IPS DF 19.7 (cell line): ENCODE data around the gene ATP6AP2.
"Not testable (repeated sequence)": the region's sequence is repeated elsewhere in the genome, so short reads cannot be mapped to it uniquely, and the experiment has no call there.

Experiments used
- DNase-seq: peaks from one replicate; pipeline ENCODE4 v3.0.0-alpha.2; 2013; ENCODE audit warnings: low read depth, low spot score

ATP6AP2 gene

GRCh38 chrX:40575411-40575810 is 5.4 kb upstream of the ATP6AP2 start:
- DNase-seq, result not testable (repeated sequence)

- no peak for DNase-seq
These were observed 4.5 kb upstream of the ATP6AP2 start for GRCh38 chrX:40576291-40576690.

GRCh38 chrX:40578039-40578695 is 2.6 kb upstream of the ATP6AP2 start:
- DNase-seq, result no peak

DNA sequence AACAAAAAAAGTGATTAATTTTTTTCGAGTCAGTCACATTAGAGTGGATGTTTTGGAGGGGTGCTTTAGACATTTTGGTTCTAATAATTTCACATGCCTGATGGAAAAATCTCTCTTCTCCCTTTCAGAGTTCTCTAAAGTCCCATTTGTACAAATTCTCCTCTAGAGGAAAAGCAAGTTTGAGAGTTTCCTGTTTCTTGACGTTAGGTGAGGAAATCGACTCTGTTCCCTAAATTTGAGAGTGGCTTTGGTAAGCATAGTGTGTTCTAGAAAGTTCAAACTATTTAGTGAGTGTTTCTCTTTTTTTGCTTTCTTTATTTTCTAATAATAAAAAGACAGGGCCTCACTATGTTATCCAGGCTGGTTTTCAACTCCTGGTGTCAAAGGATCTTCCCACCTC is 1.6 kb upstream of the ATP6AP2 start:
- DNase-seq, result no peak

DNA sequence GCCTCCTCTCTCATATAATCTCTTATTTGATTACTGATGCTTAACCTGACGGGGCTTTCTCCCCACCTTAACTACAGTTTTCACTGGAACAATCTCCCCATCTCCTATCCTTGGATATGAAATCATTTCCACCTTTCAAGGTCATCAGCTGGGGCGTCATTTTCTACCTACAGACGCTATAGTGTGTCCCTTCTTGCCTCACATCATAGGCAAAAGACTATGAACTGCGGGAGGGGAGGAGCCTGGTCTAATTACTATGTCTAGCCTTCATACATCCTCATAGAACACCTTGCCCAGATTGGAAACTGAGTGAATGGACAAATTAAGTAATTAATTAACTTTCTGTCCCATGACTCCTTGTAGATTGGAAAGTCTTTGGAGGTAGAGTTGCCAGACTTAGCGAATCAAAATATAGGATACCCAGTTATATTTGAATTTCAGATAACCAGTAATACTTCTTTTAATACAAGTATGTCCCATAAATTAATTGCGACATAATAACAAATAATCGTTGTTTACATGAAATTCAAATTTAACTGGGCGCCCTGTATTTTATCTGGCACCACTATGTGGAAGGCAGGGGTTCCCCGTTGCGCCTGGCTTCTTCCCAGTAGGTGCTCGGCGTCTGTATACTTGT is 752 bp upstream of the ATP6AP2 start:
- DNase-seq, result no peak

DNA sequence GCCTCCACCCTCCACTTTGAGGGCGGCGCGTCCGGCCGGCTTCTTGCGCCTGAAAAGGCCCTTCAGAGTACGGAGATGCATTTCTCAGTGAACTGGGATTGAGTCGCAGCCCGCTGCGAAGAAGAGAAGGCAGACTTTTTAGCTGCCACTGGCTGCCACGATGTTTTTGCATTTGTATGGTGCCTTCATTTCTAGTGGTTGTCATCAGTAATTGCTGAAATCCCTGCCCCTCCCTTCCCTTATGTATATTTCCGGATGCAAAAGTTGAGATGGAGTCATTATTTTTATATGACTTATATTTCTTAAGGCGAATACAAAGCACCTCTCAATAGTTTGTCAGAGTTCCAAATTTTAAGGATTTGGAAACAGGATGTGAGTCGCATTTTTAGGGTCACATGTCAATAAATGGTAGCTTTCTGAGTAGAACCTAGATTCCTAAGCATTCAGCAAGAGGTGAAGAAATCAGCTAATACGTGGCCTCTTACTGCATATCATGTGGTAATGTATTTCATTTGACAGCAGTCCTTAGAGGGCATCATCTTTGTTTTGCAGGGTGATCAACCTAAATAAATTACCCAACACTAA is 658 bp downstream of the ATP6AP2 start:
- no peak for DNase-seq

DNA sequence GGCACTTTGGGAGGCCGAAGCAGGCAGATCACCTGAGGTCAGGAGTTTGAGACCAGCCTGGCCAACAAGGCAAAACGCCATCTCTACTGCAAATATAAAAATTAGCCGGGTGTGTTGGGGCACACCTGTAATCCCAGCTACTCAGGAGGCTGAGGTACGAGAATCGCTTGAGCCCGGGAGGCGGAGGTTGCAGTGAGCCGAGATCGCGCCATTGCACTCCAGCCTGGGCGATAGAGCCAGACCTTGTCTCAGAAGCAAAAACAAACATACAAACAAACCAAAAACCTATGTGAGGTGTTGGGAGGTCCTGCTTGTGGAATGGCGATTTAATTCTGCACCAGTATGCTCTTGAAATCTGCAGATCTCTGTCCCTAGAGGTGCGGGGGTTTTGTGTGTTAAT is 1.4 kb downstream of the ATP6AP2 start:
- DNase-seq, result not testable (repeated sequence)

DNA sequence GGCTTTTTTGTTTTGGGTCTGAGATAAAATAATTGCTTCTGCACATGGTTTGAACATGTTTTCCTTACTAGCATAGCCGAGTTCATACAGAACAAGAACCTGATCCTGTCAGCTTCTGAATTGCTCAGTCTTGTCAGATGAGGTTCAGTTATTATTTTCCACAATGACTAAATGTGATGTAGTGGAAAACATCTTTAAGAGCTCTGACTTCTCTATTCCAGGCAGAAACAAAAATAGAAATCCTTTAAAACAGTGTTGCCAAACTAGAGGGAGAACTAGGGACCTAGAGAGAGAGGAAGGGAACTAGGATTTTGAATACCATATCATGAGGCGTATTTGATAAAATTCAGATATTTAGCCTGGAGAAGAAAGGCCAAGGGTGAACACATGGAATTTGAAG is 2.0 kb downstream of the ATP6AP2 start:
- DNase-seq, result no peak

GRCh38 chrX:40587623-40588022 is 6.9 kb downstream of the ATP6AP2 start:
- not testable (repeated sequence) for DNase-seq

GRCh38 chrX:40589616-40590321 is 9.0 kb downstream of the ATP6AP2 start:
- DNase-seq, result not testable (repeated sequence)

DNA sequence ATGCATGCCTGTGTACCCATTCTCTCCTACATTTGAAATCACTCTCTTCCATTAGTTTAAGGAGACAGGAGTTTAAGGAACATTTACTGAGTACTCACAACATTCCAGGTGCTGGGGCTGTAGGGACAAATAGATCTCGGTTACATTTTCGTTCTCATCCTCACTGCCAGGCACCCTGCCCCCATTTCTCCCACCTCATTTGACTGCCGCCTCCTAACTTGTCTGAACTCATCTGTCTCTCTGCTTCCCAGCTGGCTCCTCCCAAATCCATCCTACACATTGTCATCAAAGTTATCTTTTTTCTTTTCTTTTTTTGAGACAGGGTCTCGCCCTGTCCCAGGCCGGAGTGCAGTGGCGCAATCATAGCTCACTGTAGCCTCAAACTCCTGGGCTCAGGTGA is 22.7 kb downstream of the ATP6AP2 start:
- no peak for DNase-seq

- DNase-seq, result no peak
These were observed 26.6 kb downstream of the ATP6AP2 start for GRCh38 chrX:40607381-40607780.

DNA sequence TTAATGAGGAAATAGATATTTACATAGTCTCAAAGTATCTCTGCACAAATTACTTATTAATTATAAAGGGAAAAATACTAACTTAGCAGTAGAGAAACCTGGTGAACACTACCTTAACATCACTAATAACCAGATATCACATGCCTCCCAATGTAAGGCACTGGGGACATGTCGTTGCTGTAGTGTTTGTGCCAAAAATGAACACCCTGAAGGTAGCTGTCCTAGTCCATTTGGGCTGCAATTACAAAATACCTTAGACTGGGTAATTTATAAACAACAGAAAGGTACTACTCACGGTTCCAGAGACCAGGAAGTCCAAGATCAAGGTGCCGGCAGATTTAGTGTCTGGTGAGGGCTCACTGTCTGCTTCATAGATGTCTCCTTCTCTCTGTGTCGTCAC is 31.7 kb downstream of the ATP6AP2 start:
- no peak for DNase-seq

- no peak for DNase-seq
These were observed 35.2 kb downstream of the ATP6AP2 start for GRCh38 chrX:40615976-40616375.

DNA sequence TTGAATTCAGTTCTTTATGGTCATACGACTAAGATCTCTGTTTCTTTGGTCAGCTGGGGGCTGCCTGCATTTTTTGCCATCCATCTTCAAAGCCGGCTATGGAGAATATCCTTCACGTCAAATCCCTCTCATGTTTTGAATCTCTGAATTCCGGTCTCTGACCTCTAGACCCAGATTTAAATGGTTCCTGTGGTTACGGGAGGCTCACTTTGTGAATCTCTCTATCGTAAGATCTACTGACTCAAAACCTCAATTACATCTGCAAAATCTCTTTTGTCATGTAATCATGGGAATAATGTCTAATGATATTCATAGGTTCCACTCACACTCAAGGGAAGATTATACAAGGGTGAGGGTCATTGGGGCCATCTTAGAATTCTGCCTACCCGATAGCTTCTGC is 36.8 kb downstream of the ATP6AP2 start:
- DNase-seq, result no peak

DNA sequence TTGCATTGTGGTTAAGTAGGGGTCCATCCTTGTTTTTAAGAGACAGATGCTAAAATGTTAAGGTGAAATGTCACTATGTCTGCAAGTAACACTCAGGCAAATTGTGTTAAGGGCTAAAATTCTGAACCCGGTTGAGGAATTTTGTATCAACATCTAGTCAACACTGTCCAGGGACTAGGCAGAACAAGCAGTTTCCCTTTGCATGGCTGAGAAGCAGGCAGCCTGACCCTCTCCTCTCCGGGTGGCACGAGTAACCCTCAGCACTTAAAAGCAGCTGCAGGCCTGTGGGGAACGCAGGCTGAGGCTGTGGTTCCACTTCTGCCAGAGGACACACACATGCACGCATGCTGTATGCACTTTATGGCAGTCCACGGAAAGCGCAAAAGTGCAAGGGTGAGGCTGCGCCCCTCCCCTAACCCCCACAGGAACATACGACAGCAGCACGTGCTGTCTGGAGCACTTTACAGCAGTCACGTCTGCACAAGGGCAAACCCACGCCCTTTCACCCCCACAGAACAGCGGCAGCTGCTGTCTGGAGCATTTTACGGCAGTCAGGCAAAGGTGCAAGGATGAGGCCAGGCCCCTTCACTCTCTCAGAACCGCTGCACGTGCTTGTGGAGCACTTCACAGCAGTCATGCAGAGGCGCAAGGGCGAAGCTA is 41.8 kb downstream of the ATP6AP2 start:
- DNase-seq, result no peak

GRCh38 chrX:40623139-40623536 is 42.4 kb downstream of the ATP6AP2 start, which contains the start of gene MPC1L:
Gene MPC1L, plus strand, starts transcription at chrX:40623428. Its CDS starts 138 bp downstream, at chrX:40623566.
- no peak for DNase-seq

DNA sequence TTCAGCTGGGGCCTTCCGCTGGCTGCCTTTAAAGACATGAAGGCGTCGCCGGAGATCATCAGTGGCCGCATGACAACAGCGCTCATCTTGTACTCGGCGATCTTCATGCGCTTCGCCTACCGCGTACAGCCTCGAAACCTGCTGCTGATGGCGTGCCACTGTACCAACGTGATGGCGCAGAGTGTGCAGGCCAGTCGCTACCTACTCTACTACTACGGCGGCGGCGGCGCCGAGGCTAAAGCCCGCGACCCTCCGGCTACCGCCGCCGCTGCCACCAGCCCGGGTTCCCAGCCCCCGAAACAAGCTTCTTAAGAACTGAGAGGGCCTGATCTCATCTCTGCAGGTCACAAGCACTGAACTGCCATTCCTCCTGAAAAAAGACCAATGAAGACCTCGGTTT is 42.9 kb downstream of the ATP6AP2 start:
- no peak for DNase-seq

DNA sequence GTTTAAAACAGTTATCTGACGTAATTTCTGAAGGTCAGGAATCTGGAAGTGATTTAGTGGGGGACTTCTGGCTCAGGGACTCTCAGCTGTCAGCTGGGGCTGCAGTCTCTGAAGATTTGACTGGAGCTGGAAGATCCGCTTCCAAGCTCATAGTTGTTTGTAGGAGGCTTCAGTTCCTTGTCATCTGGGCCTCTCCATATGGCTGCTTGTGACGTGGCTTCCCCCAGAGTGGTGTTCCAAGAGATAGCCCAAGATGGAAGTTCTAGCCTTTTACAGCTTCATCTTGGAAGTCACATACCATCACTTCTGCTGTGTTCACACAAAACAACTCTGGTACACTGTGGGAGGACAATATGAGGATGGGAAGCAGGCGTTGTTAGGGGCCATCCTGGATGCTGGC is 44.5 kb downstream of the ATP6AP2 start:
- DNase-seq, result no peak

DNA sequence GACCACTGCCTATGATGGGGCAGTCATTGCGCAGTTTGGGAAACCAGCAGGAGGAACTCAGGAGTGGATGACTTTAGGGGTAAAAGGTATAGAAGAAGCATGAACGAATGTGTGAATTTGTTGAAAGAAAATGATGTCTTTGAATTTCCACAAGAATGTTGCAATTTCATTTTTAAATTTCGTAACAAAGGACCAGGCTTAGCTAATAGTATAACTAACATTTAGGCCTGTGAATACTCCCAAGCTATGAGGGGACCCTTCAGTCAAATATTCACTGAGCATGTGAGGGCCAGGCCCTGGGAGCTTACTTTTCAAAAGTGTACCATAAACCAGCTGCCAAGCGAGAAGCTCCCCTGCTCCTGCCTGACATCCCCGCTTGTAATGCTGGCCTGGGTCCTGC is 47.7 kb downstream of the ATP6AP2 start:
- no peak for DNase-seq

- DNase-seq, result no peak
These were observed 51.4 kb downstream of the ATP6AP2 start for GRCh38 chrX:40632199-40632598.

DNA sequence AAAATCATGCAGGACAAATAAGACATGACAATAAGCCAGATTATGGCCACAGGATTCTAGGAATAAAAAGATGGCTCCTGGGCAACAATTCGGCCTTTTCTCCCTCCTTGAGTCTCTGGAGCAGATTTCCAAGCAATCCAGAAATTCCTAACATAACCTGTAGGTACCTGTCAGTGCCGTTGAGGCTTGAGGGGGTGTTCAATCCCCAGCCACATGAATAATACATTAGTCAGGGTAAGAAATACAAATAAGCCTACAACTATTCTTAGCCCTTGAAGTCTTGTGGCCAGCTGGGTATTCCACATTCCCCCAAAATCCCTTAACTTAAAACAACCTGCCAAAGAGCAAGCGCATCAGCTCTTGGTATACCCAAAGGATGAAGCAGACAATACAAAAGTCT is 56.9 kb downstream of the ATP6AP2 start:
- no peak for DNase-seq
